ENCODE data around the gene SLCO2A1.

SLCO2A1 gene

GRCh38 chr3:133930341-133930933 lies 99.3 kb downstream of the SLCO2A1 start:
- no peak for DNase-seq

GRCh38 chr3:133928903-133929607 lies 100.7 kb downstream of the SLCO2A1 start:
- no peak for DNase-seq

GRCh38 chr3:133928136-133928893 lies 101.4 kb downstream of the SLCO2A1 start:
- no peak for DNase-seq

- peak; percentile 55 for DNase-seq
Measured at GRCh38 chr3:133927540-133928066, 102.1 kb downstream of the SLCO2A1 start.

GRCh38 chr3:133926736-133927539 lies 102.8 kb downstream of the SLCO2A1 start:
- DNase-seq: no peak

- DNase-seq: no peak
Measured at GRCh38 chr3:133925960-133926735, 103.6 kb downstream of the SLCO2A1 start.

- no peak for DNase-seq
Measured at GRCh38 chr3:133924041-133924440, 105.7 kb downstream of the SLCO2A1 start.

- DNase-seq: no peak
Measured at GRCh38 chr3:133921592-133921991, 108.1 kb downstream of the SLCO2A1 start.

GRCh38 chr3:133917144-133917543 lies 112.6 kb downstream of the SLCO2A1 start:
- no peak for DNase-seq

GRCh38 chr3:133915685-133916658 lies 113.8 kb downstream of the SLCO2A1 start:
- DNase-seq: no peak

GRCh38 chr3:133914839-133915600 lies 114.7 kb downstream of the SLCO2A1 start:
- DNase-seq: no peak

GRCh38 chr3:133910422-133910821 lies 119.3 kb downstream of the SLCO2A1 start:
- DNase-seq: no peak

GRCh38 chr3:133905376-133905775 lies 124.3 kb downstream of the SLCO2A1 start:
- no peak for DNase-seq

- DNase-seq: no peak
Measured at GRCh38 chr3:133901847-133902246, 127.9 kb downstream of the SLCO2A1 start.

GRCh38 chr3:133901083-133901482 lies 128.6 kb downstream of the SLCO2A1 start:
- DNase-seq: no peak

GRCh38 chr3:133899311-133899710 lies 130.4 kb downstream of the SLCO2A1 start:
- DNase-seq: no peak

- no peak for DNase-seq
Measured at GRCh38 chr3:133897547-133897946, 132.2 kb downstream of the SLCO2A1 start.

GRCh38 chr3:133896002-133896761 lies 133.5 kb downstream of the SLCO2A1 start:
- no peak for DNase-seq

Measured in stimulated activated CD4-positive, alpha-beta T cell treated with anti-CD3 and anti-CD28 coated beads, Interleukin-1b, Interleukin-23, amount 100 ng/mL, for 48 hours (primary cell).